HL-60/S4 treated with retinoic acid at 250 ng/mL for 4 days and 3 days (cell line): ENCODE measurements around the gene MYO3A.
"Not testable (repeated sequence)": the region's sequence is repeated elsewhere in the genome, so short reads cannot be mapped to it uniquely, and the experiment has no call there.

Source experiments
- in situ Hi-C: fragments of 300-500 bp; cut with MboI; formaldehyde crosslinking; loops from 2 replicates; pipeline ENCODE4 v1.7.0; 2022; ENCODE audit warnings: low sequenced_read_pairs

The MYO3A gene

DNA sequence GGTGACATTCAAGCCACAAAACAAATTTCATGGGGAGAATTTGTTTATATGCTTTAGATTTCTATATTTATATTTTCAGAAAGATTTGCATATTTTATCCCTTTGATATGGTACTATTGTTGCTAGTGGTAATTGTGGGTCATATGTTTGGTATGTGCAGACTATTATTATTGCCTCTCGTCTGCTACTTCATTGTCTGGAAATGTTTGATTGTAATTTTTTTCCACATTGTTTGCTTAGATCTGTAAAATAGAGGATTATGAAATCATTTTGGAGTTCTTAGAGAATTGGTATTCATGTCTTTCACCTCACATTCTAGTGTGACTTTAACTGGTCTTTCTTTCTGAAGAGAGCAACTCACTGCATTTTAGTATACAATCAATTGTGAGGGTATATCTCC is 44.7 kb downstream of the MYO3A start:
- in situ Hi-C loops: no loop called here

DNA sequence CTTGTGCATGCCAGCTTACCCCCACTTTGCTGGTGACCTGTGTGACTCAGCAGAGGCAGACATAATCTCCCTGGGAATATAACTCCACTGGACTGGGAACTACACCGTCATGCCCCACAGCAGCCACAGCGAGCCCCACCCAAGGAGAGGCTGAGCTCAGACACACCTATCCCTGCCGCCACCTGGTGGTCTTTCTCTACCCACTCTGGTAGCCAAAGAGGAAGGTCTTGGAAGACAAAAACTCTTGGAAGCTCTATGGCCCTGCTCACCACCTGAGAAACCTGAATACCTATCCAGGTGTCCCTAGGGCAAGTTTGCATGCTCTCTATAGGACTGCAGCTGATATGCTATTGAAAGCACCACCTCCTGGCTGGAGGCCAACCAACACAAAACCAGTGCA is 48.1 kb downstream of the MYO3A start:
- in situ Hi-C loops: no loop called here

DNA sequence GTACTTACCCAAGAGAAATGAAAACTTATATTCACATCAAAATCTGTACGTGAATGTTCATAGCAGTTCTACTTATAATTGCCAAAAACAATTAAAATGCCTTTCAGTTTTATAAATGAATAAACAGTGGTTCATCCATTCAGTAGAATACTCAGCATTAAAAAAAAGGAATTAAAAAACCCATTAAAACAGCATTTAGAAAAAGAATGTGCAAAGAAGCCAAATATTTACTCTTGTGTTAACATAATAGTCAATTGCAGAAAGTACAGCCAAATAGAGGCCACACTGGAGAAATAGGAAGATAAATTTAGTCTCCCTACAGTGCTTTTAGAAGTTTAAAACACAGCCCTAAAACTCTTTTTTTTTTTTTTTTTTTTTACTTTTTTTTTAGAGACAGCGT is 54.6 kb downstream of the MYO3A start:
- in situ Hi-C loops: no loop called here

DNA sequence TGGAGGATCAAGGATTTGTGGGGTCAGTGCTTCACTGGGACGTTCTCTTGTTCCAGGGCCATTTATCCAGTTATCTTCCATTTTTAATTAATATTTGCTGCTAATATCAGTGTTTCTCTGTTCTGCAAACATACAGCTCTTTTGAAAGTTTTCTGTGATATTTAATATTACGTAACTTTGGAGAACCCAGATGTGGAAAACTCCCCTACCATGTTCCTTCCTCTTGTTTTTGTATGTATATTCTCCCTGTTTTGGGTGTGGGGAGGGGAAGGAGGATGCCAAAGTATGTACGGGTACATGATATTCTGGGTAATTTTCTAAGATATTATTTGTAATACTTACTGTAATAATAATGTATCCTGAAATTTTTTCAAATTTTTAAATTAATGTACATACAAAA is 55.9 kb downstream of the MYO3A start:
- in situ Hi-C loops: no loop called here

DNA sequence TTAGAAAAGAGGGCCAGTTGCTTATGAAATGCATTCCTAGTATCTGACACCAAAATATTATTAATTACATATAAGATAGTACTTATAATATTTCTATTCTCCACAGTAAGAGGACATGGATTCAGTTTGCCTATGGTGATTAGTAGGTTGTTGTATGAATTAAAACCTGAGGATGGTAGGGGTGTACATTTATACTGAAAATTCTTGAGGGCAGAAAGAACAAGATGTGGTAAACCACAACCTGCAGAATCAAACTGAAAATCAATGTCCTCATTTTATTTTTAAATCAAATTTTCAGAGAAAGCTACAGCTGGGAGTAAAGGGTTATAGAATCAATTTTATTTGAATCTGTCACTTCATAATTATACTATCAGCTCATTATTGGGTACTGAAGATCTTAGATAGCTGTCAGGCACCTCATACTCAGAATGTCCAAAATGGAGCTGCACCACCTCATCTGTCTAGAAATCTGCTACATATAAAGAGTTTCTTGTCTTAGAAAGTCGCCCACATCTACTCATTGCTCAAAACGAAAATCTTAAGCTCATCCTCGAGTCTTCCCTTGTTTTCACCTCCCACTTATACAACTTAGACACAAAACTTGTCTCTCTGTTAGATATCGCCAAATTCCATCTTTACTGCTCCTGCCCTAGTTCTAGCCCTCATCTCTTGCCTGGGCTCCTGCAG is 65.4 kb downstream of the MYO3A start:
- in situ Hi-C loops: no loop called here

DNA sequence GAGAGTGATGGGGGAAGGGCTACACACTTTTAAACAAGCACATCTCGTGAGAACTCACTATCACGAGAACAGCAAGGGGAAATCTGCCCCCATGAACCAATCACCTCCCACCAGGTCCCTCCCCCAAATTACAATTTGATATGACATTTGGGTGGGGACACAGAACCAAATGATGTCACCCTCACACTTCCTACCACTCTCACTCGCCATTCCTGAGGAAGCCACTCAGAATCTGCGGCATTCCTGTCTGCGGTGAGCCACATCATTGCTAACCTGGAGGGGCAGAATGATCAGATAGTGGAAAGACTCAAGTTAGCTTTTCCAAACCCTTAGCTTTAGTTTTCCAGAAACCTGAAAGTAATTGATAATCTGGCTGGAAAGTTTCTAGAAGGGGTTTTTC is 66.9 kb downstream of the MYO3A start:
- in situ Hi-C loops: no loop called here

DNA sequence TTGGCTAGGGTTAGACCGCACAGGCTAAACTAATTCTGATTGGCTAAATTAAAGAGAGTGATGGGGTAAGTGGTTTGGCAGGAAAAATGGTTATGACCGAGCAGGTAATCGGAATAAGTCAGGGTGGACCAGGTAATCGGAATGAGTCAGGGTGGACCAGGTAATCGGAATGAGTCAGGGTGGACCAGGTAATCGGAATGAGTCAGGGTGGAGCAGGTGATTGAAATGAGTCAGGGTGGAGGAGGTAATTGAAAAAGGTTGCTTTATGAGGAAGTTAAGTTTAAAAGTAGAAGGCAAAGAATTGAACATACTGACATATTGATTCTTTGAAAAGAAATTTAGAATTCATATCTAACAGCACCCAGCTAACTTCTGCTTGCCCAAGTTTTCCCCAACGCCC is 68.4 kb downstream of the MYO3A start:
- in situ Hi-C loops: not testable (repeated sequence)

DNA sequence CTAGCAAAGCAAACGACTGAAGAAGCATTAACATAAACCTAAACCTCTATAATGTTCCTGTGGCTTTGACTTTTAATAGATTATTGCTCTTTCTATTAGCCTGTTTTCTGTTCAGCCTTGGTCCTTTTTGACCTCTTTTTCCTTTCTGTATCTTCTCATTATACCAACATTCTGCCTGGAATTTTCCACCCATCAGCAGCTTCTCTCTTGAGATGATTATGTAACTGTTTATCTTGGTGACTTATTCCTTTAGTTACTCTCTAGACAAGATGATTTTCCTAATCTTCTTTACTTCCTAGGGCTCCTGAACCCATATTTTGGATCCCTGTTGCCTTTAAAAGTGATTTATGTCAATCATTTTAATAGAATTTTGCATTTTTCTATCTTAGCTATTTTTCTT is 81.1 kb downstream of the MYO3A start:
- in situ Hi-C loops: no loop called here

DNA sequence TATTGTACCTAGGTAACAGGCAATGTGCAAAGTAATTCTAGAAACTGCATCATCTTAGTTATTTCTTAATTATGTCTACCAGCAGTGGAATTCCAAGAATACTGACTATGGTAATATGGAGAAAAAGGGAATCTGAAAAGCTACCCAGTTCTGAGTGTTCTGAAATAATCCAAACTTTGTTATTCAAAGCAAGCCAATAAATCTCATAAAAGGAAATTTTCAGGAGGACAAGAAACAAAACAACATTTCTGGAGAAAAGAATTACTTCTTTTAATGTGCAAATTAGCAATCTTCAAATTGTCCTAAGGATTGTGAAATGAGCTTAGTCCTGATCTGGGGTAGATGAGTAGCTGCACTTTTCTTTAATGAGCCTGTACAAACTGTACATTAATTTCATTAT is 88.8 kb downstream of the MYO3A start:
- in situ Hi-C loops: no loop called here

DNA sequence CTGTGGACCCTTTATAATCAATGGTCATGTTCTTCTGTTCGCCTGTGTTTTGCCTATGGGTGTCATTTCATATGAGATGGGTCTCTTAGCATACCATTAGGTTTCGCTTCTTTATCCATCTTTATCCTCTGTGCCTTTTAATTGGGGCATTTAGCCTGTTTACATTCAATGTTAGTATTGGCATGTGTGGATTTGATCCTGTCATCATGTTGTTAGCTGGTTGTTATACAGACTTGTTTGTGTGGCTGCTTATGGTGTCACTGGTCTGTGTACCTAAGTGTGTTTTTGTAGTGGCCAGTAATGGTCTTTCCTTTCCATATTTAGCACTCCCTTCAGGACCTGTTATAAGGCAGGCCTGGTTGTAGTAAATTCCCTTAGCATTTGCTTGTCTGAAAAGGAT is 90.3 kb downstream of the MYO3A start:
- in situ Hi-C loops: no loop called here

DNA sequence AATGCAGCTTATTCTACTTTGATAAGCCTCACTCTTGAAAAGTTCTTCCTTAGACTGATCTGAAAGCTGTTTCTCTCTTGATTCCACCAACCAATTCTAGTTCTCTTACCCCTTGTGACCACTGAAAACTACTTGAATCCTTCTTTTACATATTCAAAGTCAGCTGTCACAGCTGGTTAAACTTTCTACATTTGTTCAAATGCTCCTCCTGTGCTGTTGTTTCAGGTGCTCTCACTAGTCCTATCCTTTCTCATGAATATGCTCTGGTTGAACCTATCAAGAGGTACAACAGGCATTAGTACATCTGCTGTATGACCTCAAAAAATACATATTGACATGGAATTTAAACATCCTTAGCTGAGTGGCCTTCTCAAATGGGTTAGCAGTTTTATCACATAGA is 91.5 kb downstream of the MYO3A start:
- in situ Hi-C loops: no loop called here

DNA sequence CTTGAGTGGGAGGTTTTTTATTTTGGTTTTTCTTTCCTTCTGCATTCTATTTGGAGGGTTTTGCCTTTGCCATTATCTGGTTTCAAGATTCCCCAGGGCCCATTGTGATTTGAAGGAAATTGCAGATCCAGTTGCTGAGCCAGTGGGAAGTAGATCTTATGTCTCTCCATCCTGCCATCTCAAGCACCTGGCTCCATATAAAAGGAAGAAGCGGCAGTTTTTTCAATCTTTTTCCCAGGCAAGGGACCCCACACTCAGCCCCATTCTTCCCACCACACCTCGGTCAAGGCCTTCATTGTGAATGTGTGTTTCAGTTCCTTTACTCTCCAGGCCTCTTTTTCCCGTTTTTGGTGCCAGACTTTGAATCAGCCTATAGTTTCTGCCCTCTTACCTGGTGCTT is 95.8 kb downstream of the MYO3A start:
- in situ Hi-C loops: no loop called here

DNA sequence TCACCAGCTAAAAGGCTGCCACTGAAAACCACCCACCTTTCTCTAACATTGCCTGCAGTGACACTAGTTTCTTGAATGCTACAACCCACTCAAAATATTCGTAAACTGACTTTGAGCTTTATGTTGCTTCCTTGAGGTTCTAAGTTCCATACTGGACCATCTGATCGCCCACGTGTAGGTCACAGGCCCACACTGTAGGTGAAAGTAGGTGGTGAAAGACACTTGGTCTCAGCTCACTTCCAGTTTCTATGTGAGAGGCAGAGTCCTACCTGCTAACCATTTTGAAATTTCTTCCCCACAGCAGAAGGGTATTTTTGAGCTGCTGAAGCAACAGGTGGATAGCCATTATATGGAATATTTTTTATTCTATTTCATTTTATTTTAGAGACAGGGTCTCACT is 97.3 kb downstream of the MYO3A start:
- in situ Hi-C loops: no loop called here

DNA sequence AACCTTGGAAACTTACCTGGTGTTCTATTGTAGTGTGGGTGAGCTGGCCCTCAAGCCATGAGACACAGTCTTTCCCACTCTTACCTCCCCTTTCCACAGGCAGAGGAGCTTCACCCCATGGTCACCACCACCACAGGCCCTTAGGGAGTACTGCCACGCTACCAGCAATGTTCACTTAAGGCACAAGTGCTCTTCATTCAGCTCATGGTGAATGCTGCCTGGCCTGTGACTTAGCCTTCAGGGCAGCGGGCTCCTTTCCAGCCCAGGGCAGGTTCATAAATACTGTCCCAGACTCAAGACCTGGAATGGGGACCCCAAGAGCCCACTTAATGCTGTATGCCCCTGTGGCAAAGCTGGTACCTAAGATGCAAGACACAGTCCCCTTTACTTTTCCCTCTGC is 109.4 kb downstream of the MYO3A start:
- in situ Hi-C loops: no loop called here

DNA sequence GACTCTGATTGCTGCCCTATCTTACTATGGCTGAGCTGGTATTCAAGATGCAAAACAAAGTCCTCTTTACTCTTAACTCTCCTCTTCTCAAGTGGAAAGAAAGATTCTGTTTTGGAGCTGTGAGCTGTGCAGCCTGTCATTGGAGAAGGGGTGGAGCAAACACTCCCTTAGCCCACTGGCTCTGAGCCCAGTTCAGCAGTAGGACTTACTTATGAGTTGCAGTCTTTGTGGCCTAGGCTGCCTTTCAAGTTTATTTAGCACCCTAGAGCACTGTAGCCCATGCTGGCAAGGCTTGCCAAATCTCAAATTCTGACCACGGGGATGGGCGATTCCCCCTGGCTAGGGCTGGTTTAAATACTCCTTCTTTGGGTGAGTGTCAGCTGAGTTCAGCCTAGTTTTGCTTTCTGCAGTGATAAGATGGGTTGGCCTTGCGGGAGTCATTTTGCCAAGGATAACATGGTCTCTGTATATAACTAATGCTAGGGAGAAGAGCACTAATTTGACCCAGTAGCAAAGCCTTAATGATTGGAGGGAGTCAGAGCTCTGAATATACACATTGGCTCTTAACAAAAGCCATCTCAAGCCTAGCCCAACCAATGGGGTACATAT is 110.2 kb downstream of the MYO3A start:
- in situ Hi-C loops: no loop called here

DNA sequence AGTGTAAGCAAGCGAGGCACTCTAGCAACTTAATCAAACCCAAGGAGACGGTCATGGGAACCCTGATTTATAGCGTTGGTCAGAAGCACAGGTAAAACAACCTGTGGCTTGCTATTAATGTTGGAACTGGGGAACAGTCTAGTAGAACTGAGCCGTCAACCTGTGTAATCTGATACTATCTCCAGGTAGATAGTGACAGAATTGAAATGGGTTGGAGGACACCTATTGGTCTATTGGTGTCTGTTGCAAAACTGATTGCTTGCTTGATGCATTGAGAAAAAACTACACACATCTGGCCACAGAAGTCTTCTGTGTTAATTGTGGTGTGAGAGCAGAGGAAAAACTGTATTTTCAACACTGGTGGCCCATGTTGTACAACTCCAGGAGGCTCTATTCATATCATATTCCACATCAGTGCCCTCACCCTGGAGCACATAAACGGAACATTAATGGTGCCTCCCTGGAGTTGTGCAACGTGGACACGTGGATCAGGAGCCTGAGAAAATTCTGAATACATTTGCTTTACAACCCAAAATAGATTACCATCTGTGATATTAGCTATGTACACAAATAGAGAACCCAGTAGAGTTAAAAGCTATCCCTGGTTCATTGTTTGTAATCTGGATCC is 112.2 kb downstream of the MYO3A start:
- in situ Hi-C loops: no loop called here

DNA sequence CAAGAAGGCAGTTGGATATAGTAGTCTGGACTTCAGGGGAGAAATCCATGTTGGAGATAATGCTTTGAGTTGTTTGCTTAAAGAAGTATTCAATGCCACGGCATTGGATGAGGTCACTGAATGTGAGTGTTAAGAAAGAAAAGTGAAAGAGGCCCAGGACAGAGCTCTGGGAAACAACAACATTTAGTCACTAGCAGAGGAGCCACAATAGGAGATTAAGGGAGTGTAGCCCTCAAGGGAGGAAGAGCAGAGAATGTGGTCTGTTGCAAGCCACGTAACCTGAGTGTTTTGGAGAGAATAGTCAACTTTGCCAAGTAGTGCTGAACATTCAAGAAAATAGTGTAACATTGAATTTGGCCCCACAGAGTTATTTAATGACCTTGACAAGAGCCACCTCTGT is 114.7 kb downstream of the MYO3A start:
- in situ Hi-C loops: no loop called here

DNA sequence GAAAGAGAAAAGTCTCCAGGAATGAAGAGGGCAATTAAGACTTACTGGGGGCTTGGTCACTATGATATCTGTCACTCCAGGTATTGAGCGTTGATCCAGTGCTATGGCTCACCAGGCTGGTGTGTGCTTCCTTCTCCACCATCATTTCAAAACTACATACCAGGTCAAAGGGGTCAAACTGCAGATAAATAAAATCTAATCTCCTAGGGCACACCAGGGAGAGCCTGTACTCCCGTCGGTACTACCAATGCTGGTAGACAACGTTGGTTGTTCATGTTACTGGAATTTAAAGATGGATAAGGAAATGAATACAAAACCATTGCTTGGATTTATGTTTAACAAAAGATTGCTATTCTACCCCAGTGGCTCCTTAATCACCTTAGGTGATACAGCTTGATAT is 118.3 kb downstream of the MYO3A start:
- in situ Hi-C loops: no loop called here

DNA sequence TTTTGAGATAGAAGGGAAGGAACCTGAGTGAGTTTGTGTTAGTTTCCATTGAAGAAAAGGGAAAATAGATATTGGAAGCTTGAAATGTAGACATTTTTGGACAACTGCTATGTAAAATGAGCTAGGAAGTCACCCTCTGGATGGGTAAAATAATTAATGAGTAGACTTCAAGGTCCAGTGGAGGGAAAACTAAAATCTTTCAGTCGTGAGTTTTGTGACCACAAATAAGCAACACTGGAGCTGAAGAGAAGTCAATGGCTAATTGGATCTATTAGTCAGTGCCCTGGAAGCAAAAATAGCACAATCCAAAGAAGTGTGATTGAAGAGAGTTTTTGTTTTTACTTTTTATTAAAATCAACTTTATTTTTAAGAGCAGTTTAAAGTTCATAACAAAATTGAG is 123.4 kb downstream of the MYO3A start:
- in situ Hi-C loops: no loop called here

DNA sequence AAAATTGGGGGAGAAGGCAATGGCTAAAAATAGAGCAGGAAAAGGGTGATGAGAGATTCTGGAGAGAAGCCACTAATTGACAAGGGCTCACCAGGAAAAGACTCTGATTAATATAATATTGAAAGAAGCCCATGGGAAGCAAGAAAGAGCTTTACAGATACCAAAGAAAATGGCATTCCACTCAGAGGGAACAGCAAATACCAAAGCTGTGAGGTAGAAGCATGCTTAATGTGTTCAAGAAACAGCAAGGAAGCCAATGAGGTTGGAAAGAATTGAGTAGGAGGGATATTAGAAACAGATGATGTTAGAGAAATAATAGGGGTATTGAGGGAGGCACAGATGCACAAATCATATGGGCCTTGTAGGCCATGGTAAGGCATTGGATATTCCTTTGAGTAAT is 130.1 kb downstream of the MYO3A start:
- in situ Hi-C loops: no loop called here

DNA sequence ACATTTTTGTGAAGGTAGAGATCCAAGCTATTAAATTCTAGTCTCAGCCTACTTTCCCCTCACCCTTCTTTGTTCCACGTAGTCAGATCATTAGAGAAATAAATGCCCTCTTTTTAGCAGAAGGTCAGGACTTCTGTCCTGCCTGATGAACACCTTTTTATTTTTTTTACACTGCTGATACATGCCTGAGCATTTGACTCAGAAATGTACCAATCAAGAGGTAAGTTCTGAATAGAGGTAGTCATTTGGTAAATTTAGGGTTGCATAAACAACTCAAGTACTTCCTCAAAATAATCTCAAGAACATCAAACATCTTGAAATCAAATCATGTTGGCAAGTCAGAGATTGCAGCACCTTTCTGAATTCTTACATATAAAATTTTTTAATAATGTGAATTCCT is 133.7 kb downstream of the MYO3A start:
- in situ Hi-C loops: no loop called here

DNA sequence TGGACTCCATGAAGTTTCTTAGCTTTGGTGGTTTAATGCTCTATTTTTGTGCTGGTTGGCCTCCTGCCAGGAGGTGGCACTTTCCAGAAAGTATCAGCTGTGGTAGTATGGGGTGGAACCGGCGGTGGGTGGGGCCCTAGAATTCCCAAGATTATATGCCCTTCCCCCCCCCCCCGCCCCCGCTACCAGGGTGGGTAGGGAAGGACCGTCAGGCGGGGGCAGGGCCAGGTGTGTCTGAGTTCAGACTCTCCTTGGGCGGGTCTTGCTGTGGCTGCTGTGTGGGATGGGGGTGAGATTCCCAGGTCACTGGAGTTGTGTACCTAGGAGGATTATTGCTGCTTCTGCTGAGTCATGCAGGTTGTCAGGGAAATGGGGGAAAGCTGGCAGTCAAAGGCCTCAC is 146.9 kb downstream of the MYO3A start:
- in situ Hi-C loops: not testable (repeated sequence)

DNA sequence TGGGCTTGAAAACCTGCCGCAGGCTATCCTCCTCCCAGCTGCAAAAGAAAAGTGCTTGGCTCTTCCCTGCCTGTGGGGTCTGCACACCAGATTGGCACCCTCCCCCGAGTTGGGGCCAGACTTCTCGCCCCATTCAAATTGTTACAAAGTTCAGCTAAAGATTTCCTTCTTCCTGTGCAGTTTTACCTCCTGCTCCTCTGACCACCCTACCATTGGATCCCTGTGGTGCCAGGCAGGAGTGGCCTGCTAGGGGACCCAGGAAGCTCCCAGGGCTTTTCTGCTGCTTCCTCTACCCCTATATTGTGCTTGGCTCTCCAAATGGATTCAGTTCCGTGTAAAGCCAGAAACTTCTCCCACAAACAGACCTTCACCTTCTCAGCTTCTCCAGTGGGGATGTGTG is 147.4 kb downstream of the MYO3A start:
- in situ Hi-C loops: no loop called here
